GM23338 (cell line): ENCODE data around the gene MXRA7. TPM values are rescaled to one million over a fixed set of nuclear protein-coding genes. Genes with fewer than 3 reads are reported as not detected.

Source experiments
- ATAC-seq: fragments of 200-7000 bp; cut with Tn5 transposase; 3 replicates; pipeline ENCODE4 v1.9.1; 2020
- DNase-seq: peaks from one replicate; pipeline ENCODE4 v3.0.0-alpha.2; 2015; ENCODE audit warnings: low spot score
- H2AFZ ChIP-seq: fragments of 200-600 bp; sonication (generic); 2 replicates; pipeline ENCODE4 v1.8.0; 2016; ENCODE audit warnings: antibody characterized with exemption, mild to moderate bottlenecking, moderate library complexity
- H3F3A ChIP-seq: fragments of 200-600 bp; sonication (generic); replicated peaks from 2 replicates; pipeline ENCODE4 v1.8.0; 2017; ENCODE audit warnings: antibody characterized with exemption, mixed run types, low read depth
- H3K27ac ChIP-seq: fragments of 200-600 bp; sonication (generic); 2 replicates; pipeline ENCODE4 v1.6.1; 2016; ENCODE audit warnings: low read depth
- H3K27me3 ChIP-seq: fragments of 200-600 bp; sonication (generic); 2 replicates; pipeline ENCODE4 v1.8.0; 2016; ENCODE audit warnings: mild to moderate bottlenecking, mixed run types, moderate library complexity; ENCODE audit not compliant: insufficient read depth
- H3K36me3 ChIP-seq: fragments of 200-600 bp; sonication (generic); 2 replicates; pipeline ENCODE4 v1.8.0; 2016; ENCODE audit warnings: mild to moderate bottlenecking; ENCODE audit not compliant: insufficient read depth
- H3K4me1 ChIP-seq: fragments of 200-600 bp; sonication (generic); 2 replicates; pipeline ENCODE4 v1.8.0; 2016; ENCODE audit warnings: mild to moderate bottlenecking, moderate library complexity; ENCODE audit not compliant: insufficient read depth
- H3K4me2 ChIP-seq: fragments of 200-600 bp; sonication (generic); 2 replicates; pipeline ENCODE4 v1.7.1; 2017; ENCODE audit warnings: mixed run types
- H3K4me3 ChIP-seq: fragments of 200-600 bp; sonication (generic); 2 replicates; pipeline ENCODE4 v1.6.1; 2016; ENCODE audit warnings: mixed run types
- H3K79me2 ChIP-seq: fragments of 200-600 bp; sonication (generic); replicated peaks from 2 replicates; pipeline ENCODE4 v1.8.0; 2017; ENCODE audit warnings: mild to moderate bottlenecking; ENCODE audit not compliant: insufficient read depth
- H3K9me2 ChIP-seq: fragments of 200-600 bp; sonication (generic); 2 replicates; pipeline ENCODE4 v1.8.0; 2017; ENCODE audit not compliant: insufficient read depth
- H4K20me1 ChIP-seq: fragments of 200-600 bp; sonication (generic); replicated peaks from 2 replicates; pipeline ENCODE4 v1.8.0; 2017; ENCODE audit warnings: mild to moderate bottlenecking; ENCODE audit not compliant: insufficient read depth
- H3K27ac Mint-ChIP-seq: 2 replicates; pipeline ENCODE4 v1.8.0; 2020; ENCODE audit warnings: inconsistent platforms, mild to moderate bottlenecking, moderate library complexity, mixed read lengths
- H3K27me3 Mint-ChIP-seq: 3 replicates; pipeline ENCODE4 v1.8.0; 2022; ENCODE audit warnings: low read depth, mild to moderate bottlenecking, moderate library complexity, mixed read lengths, inconsistent platforms; ENCODE audit not compliant: insufficient read depth, poor library complexity
- H3K36me3 Mint-ChIP-seq: 3 replicates; pipeline ENCODE4 v1.8.0; 2021; ENCODE audit warnings: low read depth, mild to moderate bottlenecking, inconsistent platforms, moderate library complexity, mixed read lengths
- H3K4me1 Mint-ChIP-seq: 3 replicates; pipeline ENCODE4 v1.8.0; 2020; ENCODE audit warnings: mild to moderate bottlenecking, inconsistent platforms, mixed read lengths
- H3K4me3 Mint-ChIP-seq: 3 replicates; pipeline ENCODE4 v1.8.0; 2021; ENCODE audit warnings: moderate library complexity, mild to moderate bottlenecking, inconsistent platforms, mixed read lengths
- H3K9me3 Mint-ChIP-seq: 3 replicates; pipeline ENCODE4 v1.8.0; 2020; ENCODE audit warnings: moderate library complexity, mild to moderate bottlenecking, inconsistent platforms, mixed read lengths
- CREB1 ChIP-seq: fragments of 250-450 bp; sonication (Bioruptor Pico); IDR thresholded peaks from 2 replicates; pipeline ENCODE4 v1.5.0; 2020; ENCODE audit warnings: low read depth, mild to moderate bottlenecking, moderate library complexity
- EZH2 ChIP-seq: fragments of 200-600 bp; sonication (generic); IDR thresholded peaks from one replicate; pipeline ENCODE4 v1.8.0; 2017; ENCODE audit warnings: antibody characterized with exemption, mild to moderate bottlenecking, low read depth; ENCODE audit not compliant: unreplicated experiment
- EZH2phosphoT487 ChIP-seq: fragments of 200-600 bp; sonication (generic); IDR thresholded peaks from one replicate; pipeline ENCODE4 v1.8.1; 2018; ENCODE audit warnings: antibody characterized with exemption; ENCODE audit not compliant: unreplicated experiment
- JUNB ChIP-seq: IDR thresholded peaks from one replicate; pipeline ENCODE4 v1.6.1; 2016; ENCODE audit warnings: antibody characterized with exemption; ENCODE audit not compliant: unreplicated experiment
- NANOG ChIP-seq: IDR thresholded peaks from 2 replicates; pipeline ENCODE4 v1.6.1; 2016; ENCODE audit warnings: antibody characterized with exemption, borderline replicate concordance
- POLR2AphosphoS5 ChIP-seq: IDR thresholded peaks from 2 replicates; pipeline ENCODE4 v1.6.1; 2016; ENCODE audit warnings: antibody characterized with exemption, low read depth
- STAT1 ChIP-seq: IDR thresholded peaks from one replicate; pipeline ENCODE4 v1.6.1; 2016; ENCODE audit warnings: antibody characterized with exemption; ENCODE audit not compliant: unreplicated experiment
- ZNF114 ChIP-seq: fragments of 250-450 bp; sonication (Bioruptor Pico); IDR thresholded peaks from 2 replicates; pipeline ENCODE4 v1.5.0; 2020; ENCODE audit warnings: mild to moderate bottlenecking, moderate library complexity
- polyA plus RNA-seq: library from polyadenylated mRNA; unstranded; fragments of >200 nt; fragmentation: Nextera tagmentation; extraction: Ambion mirVana; gene quantifications from 2 replicates; pipeline ENCODE4 v1.2.1, GENCODE V29; 2016
- total RNA-seq: library from RNA; depleted of rRNA; stranded (reverse); fragments of >200 nt; shearing (Covaris generic); gene quantifications from 2 replicates; pipeline ENCODE4 v1.2.3, GENCODE V29; 2014
- TF ChIP-seq, protein P1 (sequence below): IDR thresholded peaks from 2 replicates; pipeline ENCODE4 v1.6.1; 2016; ENCODE audit warnings: antibody characterized with exemption
- TF ChIP-seq, protein P2 (sequence below), 2 experiments: fragments of 200-600 bp in 1 of 2; sonication (generic) in 1 of 2; conservative IDR thresholded peaks; 2 replicates each; pipeline versions ENCODE4 v1.5.1 to v1.6.1; 2016 to 2017; ENCODE audit warnings: antibody characterized with exemption in 2 of 2, low read depth in 2 of 2, mild to moderate bottlenecking in 2 of 2, moderate library complexity in 1 of 2

MXRA7 gene
- total and polyA plus RNA-seq, 2 experiments from 2014 or later, result 12.1 to 46.6 TPM

DNA sequence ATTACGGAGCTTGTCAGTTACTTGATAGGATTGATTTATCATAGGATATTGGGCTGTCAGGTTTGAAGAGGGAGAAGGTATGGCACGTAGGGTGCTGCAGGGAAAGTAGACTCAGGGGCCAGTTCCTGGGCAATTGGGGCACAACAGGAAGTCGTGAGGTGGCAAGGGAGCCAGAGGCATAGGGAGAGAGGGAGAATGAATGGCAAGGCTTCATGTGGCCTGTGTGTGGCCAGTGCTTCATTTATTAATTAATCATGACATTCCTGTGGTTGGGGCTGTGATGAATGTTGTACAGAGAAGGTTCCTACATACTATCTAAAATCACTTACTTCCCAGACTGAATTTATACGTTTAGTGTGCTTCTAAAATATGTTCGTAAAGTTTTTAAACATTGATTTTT, 46.5 kb upstream of the MXRA7 start:
- H3K27me3 Mint-ChIP-seq, result no peaks in the 10 kb centered on the region
- H3K9me3 Mint-ChIP-seq, result no peaks in the 10 kb centered on the region; the same call in 2 of the 3 replicates
- TF ChIP-seq ZNF114 (CRISPR knock-in tag), result no peak
- TF ChIP-seq CREB1 (CRISPR knock-in tag), result no peak
- no peak for TF ChIP-seq EZH2
- TF ChIP-seq POLR2AphosphoS5, result no peak
- no peak for TF ChIP-seq JUNB
- TF ChIP-seq, protein P1, sequence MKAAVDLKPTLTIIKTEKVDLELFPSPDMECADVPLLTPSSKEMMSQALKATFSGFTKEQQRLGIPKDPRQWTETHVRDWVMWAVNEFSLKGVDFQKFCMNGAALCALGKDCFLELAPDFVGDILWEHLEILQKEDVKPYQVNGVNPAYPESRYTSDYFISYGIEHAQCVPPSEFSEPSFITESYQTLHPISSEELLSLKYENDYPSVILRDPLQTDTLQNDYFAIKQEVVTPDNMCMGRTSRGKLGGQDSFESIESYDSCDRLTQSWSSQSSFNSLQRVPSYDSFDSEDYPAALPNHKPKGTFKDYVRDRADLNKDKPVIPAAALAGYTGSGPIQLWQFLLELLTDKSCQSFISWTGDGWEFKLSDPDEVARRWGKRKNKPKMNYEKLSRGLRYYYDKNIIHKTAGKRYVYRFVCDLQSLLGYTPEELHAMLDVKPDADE, result no peak
- no peak for TF ChIP-seq NANOG
- TF ChIP-seq, protein P2, sequence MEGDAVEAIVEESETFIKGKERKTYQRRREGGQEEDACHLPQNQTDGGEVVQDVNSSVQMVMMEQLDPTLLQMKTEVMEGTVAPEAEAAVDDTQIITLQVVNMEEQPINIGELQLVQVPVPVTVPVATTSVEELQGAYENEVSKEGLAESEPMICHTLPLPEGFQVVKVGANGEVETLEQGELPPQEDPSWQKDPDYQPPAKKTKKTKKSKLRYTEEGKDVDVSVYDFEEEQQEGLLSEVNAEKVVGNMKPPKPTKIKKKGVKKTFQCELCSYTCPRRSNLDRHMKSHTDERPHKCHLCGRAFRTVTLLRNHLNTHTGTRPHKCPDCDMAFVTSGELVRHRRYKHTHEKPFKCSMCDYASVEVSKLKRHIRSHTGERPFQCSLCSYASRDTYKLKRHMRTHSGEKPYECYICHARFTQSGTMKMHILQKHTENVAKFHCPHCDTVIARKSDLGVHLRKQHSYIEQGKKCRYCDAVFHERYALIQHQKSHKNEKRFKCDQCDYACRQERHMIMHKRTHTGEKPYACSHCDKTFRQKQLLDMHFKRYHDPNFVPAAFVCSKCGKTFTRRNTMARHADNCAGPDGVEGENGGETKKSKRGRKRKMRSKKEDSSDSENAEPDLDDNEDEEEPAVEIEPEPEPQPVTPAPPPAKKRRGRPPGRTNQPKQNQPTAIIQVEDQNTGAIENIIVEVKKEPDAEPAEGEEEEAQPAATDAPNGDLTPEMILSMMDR (conservative IDR thresholded peaks at IDR 0.05; ENCODE audit: low read depth in 2 of 2), result no peak
- no peak for TF ChIP-seq STAT1
- no peak for TF ChIP-seq EZH2phosphoT487
- no peaks in the 10 kb centered on the region for H3K9me2 ChIP-seq
- 0 out of 2 replicates have a peak, but pooled peaks cover 4% of the 10 kb centered on the region for H3K4me1 ChIP-seq
- peaks cover 35% of the 10 kb centered on the region for H3K36me3 Mint-ChIP-seq
- no peak overlapping the region for H3K27ac ChIP-seq
- no peaks in the 10 kb centered on the region for H3K36me3 ChIP-seq
- H3K79me2 ChIP-seq, result no peaks in the 10 kb centered on the region
- H4K20me1 ChIP-seq, result no peaks in the 10 kb centered on the region
- no peaks in the 10 kb centered on the region for H3F3A ChIP-seq
- no peaks in the 10 kb centered on the region for H3K4me1 Mint-ChIP-seq
- ATAC-seq, result no peak
- H3K27ac Mint-ChIP-seq, result no peak overlapping the region
- no peak overlapping the region for H2AFZ ChIP-seq
- no peak overlapping the region for H3K4me2 ChIP-seq
- H3K4me3 Mint-ChIP-seq, result no peak overlapping the region
- no peak overlapping the region for H3K4me3 ChIP-seq
- no peaks in the 10 kb centered on the region for H3K27me3 ChIP-seq
- no peak for DNase-seq

DNA sequence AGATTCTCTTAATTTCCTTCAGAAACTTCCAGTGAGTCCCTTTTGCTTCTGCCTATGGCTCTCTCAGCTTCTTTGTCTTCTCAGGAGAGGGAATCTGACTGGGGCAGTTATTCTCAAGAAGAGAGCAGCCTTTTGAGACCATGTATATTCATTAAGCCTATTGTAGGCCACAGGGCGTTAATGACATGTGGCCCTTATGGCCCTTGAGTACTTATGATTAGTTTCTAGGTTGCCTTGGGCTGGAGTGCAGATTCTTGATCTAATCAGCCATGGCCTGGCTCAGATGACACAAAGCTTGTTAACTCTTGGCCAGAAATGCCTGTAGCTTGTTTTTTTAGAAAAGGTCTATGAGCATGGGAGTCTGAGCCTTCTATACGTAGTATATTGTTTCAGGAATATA, 44.5 kb upstream of the MXRA7 start:
- H3K4me2 ChIP-seq, result no peak overlapping the region
- H3F3A ChIP-seq, result no peaks in the 10 kb centered on the region
- H3K27me3 ChIP-seq, result no peaks in the 10 kb centered on the region
- no peaks in the 10 kb centered on the region for H3K4me1 ChIP-seq
- Mint-ChIP-seq H3K9me3 (no peaks in the 10 kb centered on the region; the same call in 2 of the 3 replicates), H3K4me1 (no peaks in the 10 kb centered on the region), H3K27ac (no peak overlapping the region), H3K4me3 (no peak overlapping the region), H3K27me3 (no peaks in the 10 kb centered on the region), H3K36me3 (peaks cover 29% of the 10 kb centered on the region)
- no peak for ATAC-seq
- H3K4me3 ChIP-seq, result no peak overlapping the region
- no peaks in the 10 kb centered on the region for H4K20me1 ChIP-seq
- H3K36me3 ChIP-seq, result no peaks in the 10 kb centered on the region
- no peak overlapping the region for H3K27ac ChIP-seq
- TF ChIP-seq STAT1, result no peak
- no peak for TF ChIP-seq JUNB
- H3K79me2 ChIP-seq, result no peaks in the 10 kb centered on the region
- DNase-seq, result no peak
- H3K9me2 ChIP-seq, result no peaks in the 10 kb centered on the region
- H2AFZ ChIP-seq, result no peak overlapping the region
